Measurements from ENCODE around the gene REEP3. TPM values are rescaled to one million over a fixed set of nuclear protein-coding genes. Genes with fewer than 3 reads are reported as not detected.

Gene REEP3
- total and polyA plus RNA-seq, 2 of the 8 experiments (the other 6 are each of a cell fraction or from before 2014, with no cell fraction given) = 5.8 to 31.5 TPM

GRCh38 chr10:63574011-63574410, 52.8 kb downstream of the REEP3 start:
- Histone ChIP-seq H3K27me3 (replicated peaks in 1 of 4; ENCODE audit: control insufficient read depth in 3 of 4, extremely low read depth in 1 of 4, insufficient read depth in 3 of 4, low read length in 3 of 4) (no peaks in the 10 kb centered on the region), H3K9ac (replicated peaks in 1 of 4; ENCODE audit: extremely low read depth in 1 of 4, low read depth in 3 of 4, low read length in 3 of 4) (no peak overlapping the region), H4K91ac (replicated peaks; ENCODE audit: insufficient read length, low read length) (no peak overlapping the region), H3K4me2 (ENCODE audit: insufficient read depth in 1 of 2, low read depth in 2 of 2, low read length in 2 of 2) (no peak overlapping the region), H3K23ac (ENCODE audit: insufficient read length) (no peak overlapping the region), H2AK5ac (ENCODE audit: low read depth, low read length) (no peak overlapping the region), H4K20me1 (replicated peaks in 1 of 2; ENCODE audit: control insufficient read depth in 1 of 2, insufficient read depth in 2 of 2, low read length in 2 of 2) (no peaks in the 10 kb centered on the region), H3K27ac (ENCODE audit: low read depth, low read length) (no peak overlapping the region), H4K5ac (ENCODE audit: insufficient read length, low read depth, low read length) (no peak overlapping the region), H2BK20ac (ENCODE audit: low read length) (no peak overlapping the region), H2BK120ac (replicated peaks; ENCODE audit: low read depth, low read length) (no peak overlapping the region), H3K9me3 (ENCODE audit: insufficient read depth in 2 of 2, low read depth in 1 of 2, low read length in 1 of 2) (no peaks in the 10 kb centered on the region), H3K79me2 (ENCODE audit: control insufficient read depth in 1 of 2, insufficient read depth in 2 of 2, low read length in 2 of 2) (no peaks in the 10 kb centered on the region), H3K4ac (replicated peaks; ENCODE audit: insufficient read length, low read depth, low read length) (no peak overlapping the region), H4K8ac (ENCODE audit: extremely low read depth, insufficient read depth, low read length) (no peak overlapping the region), H2BK15ac (ENCODE audit: low read length) (no peak overlapping the region), H3K36me3 (ENCODE audit: control insufficient read depth in 2 of 4, insufficient read depth in 4 of 4, low read length in 3 of 4) (peaks cover 0 to 6% (median 0%) of the 10 kb centered on the region in 4 experiments; a peak in 2 of 8 replicates), H3K23me2 (ENCODE audit: low read depth, low read length) (no peaks in the 10 kb centered on the region), H3K4me1 (replicated peaks in 1 of 4; ENCODE audit: control insufficient read depth in 3 of 4, insufficient read depth in 4 of 4, low read length in 3 of 4) (peaks cover 0 to 3% (median under 1%) of the 10 kb centered on the region in 4 experiments; a peak in 2 of 7 replicates), H3K56ac (replicated peaks; ENCODE audit: insufficient read length, low read depth, low read length) (no peak overlapping the region), H2BK12ac (ENCODE audit: low read depth, low read length) (no peak overlapping the region), H2BK5ac (ENCODE audit: low read depth, low read length) (no peak overlapping the region), H2AFZ (ENCODE audit: low read length) (no peak overlapping the region), H3K14ac (ENCODE audit: insufficient read length) (no peak overlapping the region), H3K79me1 (ENCODE audit: low read depth, low read length) (no peaks in the 10 kb centered on the region; the same call in 1 of the 2 replicates), H3K18ac (ENCODE audit: extremely low read depth, low read length) (no peak overlapping the region), H3K4me3 (ENCODE audit: extremely low read depth in 1 of 4, insufficient read depth in 2 of 4, low read depth in 3 of 4, low read length in 4 of 4) (no peak overlapping the region)
- CTCF ChIA-PET (ENCODE audit: partially characterized antibody) = interaction anchor here (1.6 to 1.8 kb wide), 3 partner anchors 10 to 146 kb away, joined by 4 to 6 read pairs (median 5); no protein-coding TSS in a partner anchor
- WGBS, 2 experiments (ENCODE audit: extremely low coverage in 1 of 2, insufficient coverage in 1 of 2, insufficient read length in 1 of 2, insufficient replicate concordance in 2 of 2, low coverage in 1 of 2, low lambda C conversion rate in 2 of 2, missing lambda C conversion rate in 1 of 2) = 81% methylated on average over 2 of the region's 2 CpGs; no CpG with 5 or more reads in 1 of the 2 experiments
- POLR2A ChIA-PET (ENCODE audit: partially characterized antibody) = no interaction called here
- FAIRE-seq (no peak), DNase-seq (ENCODE audit: low read depth in 1 of 2, low spot score in 2 of 2) (no peak)
- TF ChIP-seq POLR2AphosphoS5 (IDR thresholded peaks at IDR 0.05; ENCODE audit: low read depth, low read length) (no peak), PHF8 (conservative IDR thresholded peaks at IDR 0.05; ENCODE audit: low read depth, low read length) (no peak), SP1 (IDR thresholded peaks at IDR 0.05; ENCODE audit: low read depth, low read length) (no peak), FOSL1 (IDR thresholded peaks at IDR 0.05; ENCODE audit: insufficient read depth, low read depth, low read length) (no peak), ASH2L (IDR thresholded peaks at IDR 0.05; ENCODE audit: low read length) (no peak), CBX8 (IDR thresholded peaks at IDR 0.05; ENCODE audit: borderline replicate concordance, low read depth, low read length) (no peak)
- TF ChIP-seq, protein P1, sequence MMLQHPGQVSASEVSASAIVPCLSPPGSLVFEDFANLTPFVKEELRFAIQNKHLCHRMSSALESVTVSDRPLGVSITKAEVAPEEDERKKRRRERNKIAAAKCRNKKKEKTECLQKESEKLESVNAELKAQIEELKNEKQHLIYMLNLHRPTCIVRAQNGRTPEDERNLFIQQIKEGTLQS (IDR thresholded peaks at IDR 0.05; ENCODE audit: insufficient read depth, low read depth, low read length) = no peak

All from H1 (cell line).